Posterior cingulate gyrus (tissue), 11 donors: ENCODE results near the gene MATK.
"Not testable (repeated sequence)": the region's sequence is repeated elsewhere in the genome, so short reads cannot be mapped to it uniquely, and the experiment has no call there.

Experiments
- DNase-seq, 10 donors: peaks; one replicate each; pipeline versions ENCODE4 v3.0.0 to v3.0.0-alpha.2; 2020 to 2021; ENCODE audit warnings: mixed read lengths in 3 of 10
- intact Hi-C: fragments of 100-400 bp; cut with DNase I; formaldehyde crosslinking; loops from one replicate; pipeline ENCODE4 v1.15.1; 2023

The MATK gene

GRCh38 chr19:3757705-3758104 is 28.5 kb downstream of the MATK start:
- intact Hi-C loops, DNase-seq: not testable (repeated sequence)

GRCh38 chr19:3753631-3754410 is 32.4 kb downstream of the MATK start:
- no peak for DNase-seq
- intact Hi-C loops: no loop called here

GRCh38 chr19:3752492-3752891 is 33.7 kb downstream of the MATK start:
- intact Hi-C loops: no loop called here
- DNase-seq: no peak

- DNase-seq: no peak
- intact Hi-C loops: no loop called here
Observed at GRCh38 chr19:3751236-3751635, 34.9 kb downstream of the MATK start.

- intact Hi-C loops: no loop called here
- DNase-seq: no peak
Observed at GRCh38 chr19:3750211-3750610, 36.0 kb downstream of the MATK start.

GRCh38 chr19:3748965-3749364 is 37.2 kb downstream of the MATK start:
- DNase-seq: no peak
- intact Hi-C loops: no loop called here

GRCh38 chr19:3746371-3747056 is 39.7 kb downstream of the MATK start:
- intact Hi-C loops: no loop called here
- no peak for DNase-seq

- intact Hi-C loops: no loop called here
- DNase-seq: no peak
Observed at GRCh38 chr19:3745363-3746045, 40.7 kb downstream of the MATK start.

- DNase-seq: no peak
- intact Hi-C loops: no loop called here
Observed at GRCh38 chr19:3743486-3743885, 42.7 kb downstream of the MATK start.

GRCh38 chr19:3740431-3740830 is 45.8 kb downstream of the MATK start:
- intact Hi-C loops: no loop called here
- DNase-seq: no peak

GRCh38 chr19:3738477-3739220 is 47.5 kb downstream of the MATK start:
- intact Hi-C loops: no loop called here
- no peak for DNase-seq

GRCh38 chr19:3737487-3738205 is 48.5 kb downstream of the MATK start:
- intact Hi-C loops: no loop called here

GRCh38 chr19:3736106-3736724 is 50.0 kb downstream of the MATK start:
- no peak for DNase-seq
- intact Hi-C loops: no loop called here

More at GRCh38 chr19:3737487-3738205, 48.5 kb downstream of the MATK start:
- DNase-seq: no peak

GRCh38 chr19:3734310-3734600 is 51.9 kb downstream of the MATK start:
- no peak for DNase-seq
- intact Hi-C loops: no loop called here

GRCh38 chr19:3733549-3734309 is 52.5 kb downstream of the MATK start:
- no peak for DNase-seq
- intact Hi-C loops: no loop called here

GRCh38 chr19:3732108-3732507 is 54.1 kb downstream of the MATK start:
- no peak for DNase-seq
- intact Hi-C loops: no loop called here

- DNase-seq: no peak
- intact Hi-C loops: no loop called here
Observed at GRCh38 chr19:3730457-3730958, 55.7 kb downstream of the MATK start.
